IMR-90 (cell line): ENCODE measurements around the gene DUSP2. TPM values are rescaled to one million over a fixed set of nuclear protein-coding genes. Genes with fewer than 3 reads are reported as not detected.

Source experiments
- ATAC-seq: fragments of 200-7000 bp; cut with Tn5 transposase; 2 replicates; pipeline ENCODE4 v1.9.1; 2020; ENCODE audit warnings: low read depth, mild to moderate bottlenecking, moderate library complexity
- BruUV-seq: library from RNA; stranded (reverse); fragments of 400-500 nt; replicated peaks from 2 replicates; lab custom pipeline; 2021; lab: Mats Ljungman, UMichigan
- CTCF ChIA-PET: fragments of 300-600 bp; formaldehyde crosslinking; extraction: SDS; loops from one replicate; lab custom pipeline; 2021; ENCODE audit warnings: antibody characterized with exemption; lab: Yijun Ruan, JAX
- POLR2A ChIA-PET: fragments of 300-600 bp; sonication (Branson Sonifier 250); formaldehyde crosslinking; loops from one replicate; lab custom pipeline; 2022; ENCODE audit warnings: antibody characterized with exemption; ENCODE audit not compliant: unreplicated experiment; lab: Charles Lee
- DNase-seq: peaks from one replicate; pipeline ENCODE4 v3.0.0; 2013
- H2AFZ ChIP-seq: replicated peaks from 2 replicates; pipeline ENCODE3; 2013; ENCODE audit warnings: low read length, mild to moderate bottlenecking; ENCODE audit not compliant: poor library complexity
- H2AK5ac ChIP-seq: 2 replicates; pipeline ENCODE4 v1.6.1; 2013; ENCODE audit warnings: low read depth, low read length, inconsistent platforms
- H2AK9ac ChIP-seq: replicated peaks from 2 replicates; pipeline ENCODE3; 2013; ENCODE audit warnings: mild to moderate bottlenecking, low read depth, low read length, moderate library complexity; ENCODE audit not compliant: poor library complexity
- H2BK120ac ChIP-seq: 2 replicates; pipeline ENCODE4 v1.6.1; 2013; ENCODE audit warnings: low read depth, low read length, inconsistent platforms
- H2BK15ac ChIP-seq: 3 replicates; pipeline ENCODE4 v1.6.1; 2013; ENCODE audit warnings: low read depth, low read length, inconsistent platforms
- H2BK20ac ChIP-seq: 2 replicates; pipeline ENCODE4 v1.6.1; 2013; ENCODE audit warnings: low read depth, mild to moderate bottlenecking, inconsistent platforms, low read length, moderate library complexity
- H2BK5ac ChIP-seq: 2 replicates; pipeline ENCODE4 v1.6.1; 2013; ENCODE audit warnings: mild to moderate bottlenecking, low read depth, low read length, inconsistent platforms; ENCODE audit not compliant: poor library complexity, severe bottlenecking
- H3K14ac ChIP-seq: replicated peaks from 2 replicates; pipeline ENCODE4 v1.6.1; 2013; ENCODE audit warnings: low read depth, low read length, inconsistent platforms
- H3K18ac ChIP-seq: 2 replicates; pipeline ENCODE4 v1.6.1; 2013; ENCODE audit warnings: low read depth, low read length, control low read depth
- H3K23ac ChIP-seq: 2 replicates; pipeline ENCODE4 v1.6.1; 2013; ENCODE audit warnings: low read depth, low read length, inconsistent platforms
- H3K27ac ChIP-seq: 2 replicates; pipeline ENCODE4 v1.5.1; 2013; ENCODE audit warnings: mild to moderate bottlenecking, control low read depth, low read length; ENCODE audit not compliant: insufficient read depth
- H3K27me3 ChIP-seq: 2 replicates; pipeline ENCODE4 v1.6.1; 2013; ENCODE audit warnings: low read length; ENCODE audit not compliant: control insufficient read depth, insufficient read depth
- H3K36me3 ChIP-seq: 2 replicates; pipeline ENCODE4 v1.6.1; 2013; ENCODE audit warnings: low read length, mixed read lengths; ENCODE audit not compliant: control insufficient read depth, insufficient read depth
- H3K4ac ChIP-seq: 2 replicates; pipeline ENCODE4 v1.6.1; 2013; ENCODE audit warnings: low read depth, low read length, inconsistent platforms
- H3K4me1 ChIP-seq: 2 replicates; pipeline ENCODE4 v1.6.1; 2013; ENCODE audit warnings: low read length, mixed read lengths; ENCODE audit not compliant: control insufficient read depth, insufficient read depth
- H3K4me2 ChIP-seq: 2 replicates; pipeline ENCODE4 v1.6.1; 2013; ENCODE audit warnings: low read depth, mild to moderate bottlenecking, control low read depth, low read length, moderate library complexity
- H3K4me3 ChIP-seq: 2 replicates; pipeline ENCODE4 v1.5.1; 2013; ENCODE audit warnings: low read depth, mild to moderate bottlenecking, control low read depth, low read length, moderate library complexity; ENCODE audit not compliant: insufficient read depth
- H3K56ac ChIP-seq: 2 replicates; pipeline ENCODE4 v1.6.1; 2013; ENCODE audit warnings: low read length, inconsistent platforms; ENCODE audit not compliant: insufficient read depth; ENCODE audit errors: extremely low read depth
- H3K79me1 ChIP-seq, 2 experiments: 2 replicates each; pipeline ENCODE4 v1.6.1; 2013; ENCODE audit warnings: low read length in 2 of 2, inconsistent platforms in 1 of 2, low read depth in 1 of 2
- H3K9ac ChIP-seq: 2 replicates; pipeline ENCODE4 v1.6.1; 2013; ENCODE audit warnings: low read depth, low read length, control low read depth
- H3K9me1 ChIP-seq: 2 replicates; pipeline ENCODE4 v1.6.1; 2013; ENCODE audit warnings: low read length, inconsistent platforms; ENCODE audit not compliant: insufficient read depth
- H3K9me3 ChIP-seq: 2 replicates; pipeline ENCODE4 v1.6.1; 2013; ENCODE audit warnings: low read length; ENCODE audit not compliant: control insufficient read depth, insufficient read depth
- H4K20me1 ChIP-seq: 2 replicates; pipeline ENCODE4 v1.6.1; 2013; ENCODE audit warnings: low read length, inconsistent platforms; ENCODE audit not compliant: insufficient read depth
- H4K5ac ChIP-seq: 2 replicates; pipeline ENCODE4 v1.6.1; 2013; ENCODE audit warnings: mild to moderate bottlenecking, low read depth, low read length, control low read depth
- H4K8ac ChIP-seq, 2 experiments: 2 replicates each; pipeline ENCODE4 v1.6.1; 2013; ENCODE audit warnings: low read depth in 2 of 2, low read length in 2 of 2, control low read depth in 1 of 2, inconsistent platforms in 1 of 2
- H4K91ac ChIP-seq: 2 replicates; pipeline ENCODE4 v1.6.1; 2013; ENCODE audit warnings: low read depth, low read length, inconsistent platforms; ENCODE audit not compliant: insufficient read depth
- BHLHE40 ChIP-seq: fragments of 150-350 bp; IDR thresholded peaks from 2 replicates; pipeline ENCODE4 v1.6.1; 2016; ENCODE audit warnings: mild to moderate bottlenecking, low read depth, low read length
- CEBPB ChIP-seq: IDR thresholded peaks from 2 replicates; pipeline ENCODE4 v1.6.1; 2012; ENCODE audit warnings: low read depth, low read length, improper control_type of control experiment
- CHD1 ChIP-seq: IDR thresholded peaks from 2 replicates; pipeline ENCODE4 v1.6.1; 2012; ENCODE audit warnings: low read depth, low read length, improper control_type of control experiment
- CTCF ChIP-seq: conservative IDR thresholded peaks from 2 replicates; pipeline ENCODE4 v1.5.1; 2012; ENCODE audit warnings: mild to moderate bottlenecking, low read depth, low read length, improper control_type of control experiment
- FOS ChIP-seq: fragments of 150-350 bp; IDR thresholded peaks from 2 replicates; pipeline ENCODE4 v1.6.1; 2016; ENCODE audit warnings: low read depth, low read length
- MAFK ChIP-seq: IDR thresholded peaks from 2 replicates; pipeline ENCODE4 v1.6.1; 2012; ENCODE audit warnings: low read depth, low read length, improper control_type of control experiment
- MAZ ChIP-seq: IDR thresholded peaks from 2 replicates; pipeline ENCODE4 v1.6.1; 2012; ENCODE audit warnings: low read depth, mild to moderate bottlenecking, low read length, improper control_type of control experiment, moderate library complexity, borderline replicate concordance
- MXI1 ChIP-seq: IDR thresholded peaks from 2 replicates; pipeline ENCODE4 v1.6.1; 2012; ENCODE audit warnings: low read depth, mild to moderate bottlenecking, low read length, moderate library complexity, borderline replicate concordance
- NFE2L2 ChIP-seq: fragments of 150-350 bp; IDR thresholded peaks from 2 replicates; pipeline ENCODE4 v1.6.1; 2016; ENCODE audit warnings: low read depth, mild to moderate bottlenecking, low read length
- POLR2A ChIP-seq: IDR thresholded peaks from 2 replicates; pipeline ENCODE4 v1.6.1; 2012; ENCODE audit warnings: mild to moderate bottlenecking, low read depth, low read length
- RAD21 ChIP-seq: IDR thresholded peaks from 2 replicates; pipeline ENCODE4 v1.6.1; 2012; ENCODE audit warnings: low read length, improper control_type of control experiment
- RCOR1 ChIP-seq: IDR thresholded peaks from 2 replicates; pipeline ENCODE4 v1.6.1; 2012; ENCODE audit warnings: mild to moderate bottlenecking, low read length, improper control_type of control experiment; ENCODE audit not compliant: insufficient replicate concordance
- RFX5 ChIP-seq: IDR thresholded peaks from 2 replicates; pipeline ENCODE4 v1.8.0; 2012; ENCODE audit warnings: low read depth, mild to moderate bottlenecking, low read length, moderate library complexity
- SMC3 ChIP-seq: fragments of 150-350 bp; IDR thresholded peaks from 2 replicates; pipeline ENCODE4 v1.6.1; 2016; ENCODE audit warnings: low read depth, mild to moderate bottlenecking, antibody characterized with exemption, low read length, moderate library complexity
- WGBS, 2 experiments: methylation state at CpG; one replicate each; pipeline versions ENCODE4 v1.1.5 to v1.1.7; 2013; ENCODE audit warnings: missing lambda C conversion rate in 2 of 2; ENCODE audit not compliant: insufficient read length in 1 of 2; ENCODE audit errors: extremely low coverage in 2 of 2; 5-methylcytosine and 5-hydroxymethylcytosine counted together
- dilution Hi-C: fragments of 300-500 bp; cut with HindIII; formaldehyde crosslinking; loops from one replicate; pipeline ENCODE4 v1.14.3; 2018; ENCODE audit warnings: low sequenced_read_pairs; ENCODE audit not compliant: unreplicated experiment
- in situ Hi-C: fragments of 300-500 bp; cut with MboI; formaldehyde crosslinking; loops from 3 replicates; pipeline ENCODE4 v1.14.3; 2019; ENCODE audit warnings: low sequenced_read_pairs, inconsistent platforms, mixed read lengths
- intact Hi-C: fragments of 100-400 bp; cut with micrococcal nuclease; formaldehyde crosslinking; loops from 2 replicates; pipeline ENCODE4 v1.10.0; 2022
- polyA plus RNA-seq, 3 experiments: library from polyadenylated mRNA; depleted of rRNA; stranded (reverse); fragments of >200 nt; gene quantifications; 2 replicates each; pipeline ENCODE4 v1.2.3, GENCODE V29; 2012; ENCODE audit warnings: low replicate concordance in 1 of 3
- total RNA-seq: library from RNA; depleted of rRNA; stranded (reverse); fragments of >200 nt; gene quantifications from 2 replicates; pipeline ENCODE4 v1.2.3, GENCODE V29; 2012
- TF ChIP-seq, protein P1 (sequence below): fragments of 150-350 bp; IDR thresholded peaks from 2 replicates; pipeline ENCODE4 v1.6.1; 2016; ENCODE audit warnings: low read depth, mild to moderate bottlenecking, low read length, moderate library complexity, borderline replicate concordance
- TF ChIP-seq, protein P2 (sequence below): fragments of 150-350 bp; IDR thresholded peaks from 2 replicates; pipeline ENCODE4 v1.6.1; 2017; ENCODE audit warnings: mild to moderate bottlenecking, antibody characterized with exemption, low read length, low read depth

DUSP2 gene
- total and polyA plus RNA-seq, 2 of the 4 experiments (the other 2 are of a cell fraction) = 1.8 to 3.8 TPM

- no peak overlapping the region for H4K8ac ChIP-seq
- H3K27me3 ChIP-seq = peaks cover 89% of the 10 kb centered on the region
- ChIA-PET POLR2A (no interaction called here), CTCF (no interaction called here)
- H2BK120ac ChIP-seq = no peak overlapping the region
- H4K91ac ChIP-seq = no peak overlapping the region
- H2AFZ ChIP-seq = no peak overlapping the region
- H3K4me1 ChIP-seq = peaks cover 2% of the 10 kb centered on the region; the same call in 1 of the 2 replicates
- no peak overlapping the region for H3K14ac ChIP-seq
- no peak overlapping the region for H3K27ac ChIP-seq
- no peaks in the 10 kb centered on the region for H3K36me3 ChIP-seq
- no peak overlapping the region for H3K18ac ChIP-seq
- no peak overlapping the region for H3K4me2 ChIP-seq
- no peak overlapping the region for H2AK9ac ChIP-seq
- ATAC-seq = no peak
- in situ Hi-C loops (loop anchor here (25.0 kb wide), 1 partner anchor 107 kb away; no protein-coding TSS in a partner anchor), dilution Hi-C loops (no loop called here), intact Hi-C loops (no loop called here)
- H3K79me1 ChIP-seq = no peaks in the 10 kb centered on the region
- 0 out of 2 replicates have a peak, but pooled peaks cover 4% of the 10 kb centered on the region for H4K20me1 ChIP-seq
- H2AK5ac ChIP-seq = no peak overlapping the region
- no peak overlapping the region for H3K23ac ChIP-seq
- no peak overlapping the region for H2BK15ac ChIP-seq
- BruUV-seq = no TSS peak
- no peak overlapping the region for H4K5ac ChIP-seq
- WGBS, 2 experiments = 77% methylated on average over 9 of the region's 13 CpGs; no CpG with 5 or more reads in 1 of the 2 experiments
- no peak overlapping the region for H2BK20ac ChIP-seq
- H3K9me3 ChIP-seq = no peaks in the 10 kb centered on the region; the same call in 1 of the 2 replicates
- no peak overlapping the region for H2BK5ac ChIP-seq
- no peak overlapping the region for H3K4ac ChIP-seq
- TF ChIP-seq MAFK (no peak), SMC3 (no peak), RFX5 (no peak), CHD1 (no peak), POLR2A (no peak), MXI1 (no peak), FOS (no peak), CTCF (no peak), NFE2L2 (no peak), RCOR1 (no peak), RAD21 (no peak), MAZ (no peak), CEBPB (no peak), BHLHE40 (no peak)
- TF ChIP-seq, protein P1, sequence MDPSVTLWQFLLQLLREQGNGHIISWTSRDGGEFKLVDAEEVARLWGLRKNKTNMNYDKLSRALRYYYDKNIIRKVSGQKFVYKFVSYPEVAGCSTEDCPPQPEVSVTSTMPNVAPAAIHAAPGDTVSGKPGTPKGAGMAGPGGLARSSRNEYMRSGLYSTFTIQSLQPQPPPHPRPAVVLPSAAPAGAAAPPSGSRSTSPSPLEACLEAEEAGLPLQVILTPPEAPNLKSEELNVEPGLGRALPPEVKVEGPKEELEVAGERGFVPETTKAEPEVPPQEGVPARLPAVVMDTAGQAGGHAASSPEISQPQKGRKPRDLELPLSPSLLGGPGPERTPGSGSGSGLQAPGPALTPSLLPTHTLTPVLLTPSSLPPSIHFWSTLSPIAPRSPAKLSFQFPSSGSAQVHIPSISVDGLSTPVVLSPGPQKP = no peak
- TF ChIP-seq, protein P2, sequence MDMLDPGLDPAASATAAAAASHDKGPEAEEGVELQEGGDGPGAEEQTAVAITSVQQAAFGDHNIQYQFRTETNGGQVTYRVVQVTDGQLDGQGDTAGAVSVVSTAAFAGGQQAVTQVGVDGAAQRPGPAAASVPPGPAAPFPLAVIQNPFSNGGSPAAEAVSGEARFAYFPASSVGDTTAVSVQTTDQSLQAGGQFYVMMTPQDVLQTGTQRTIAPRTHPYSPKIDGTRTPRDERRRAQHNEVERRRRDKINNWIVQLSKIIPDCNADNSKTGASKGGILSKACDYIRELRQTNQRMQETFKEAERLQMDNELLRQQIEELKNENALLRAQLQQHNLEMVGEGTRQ = no peak
- DNase-seq = no peak
- no peak overlapping the region for H3K4me3 ChIP-seq
- H3K9me1 ChIP-seq = no peaks in the 10 kb centered on the region
- H3K9ac ChIP-seq = no peak overlapping the region
- no peak overlapping the region for H3K56ac ChIP-seq
These were observed 26.4 kb downstream of the DUSP2 start for GRCh38 chr2:96118698-96119388.
